Natural killer cell (primary cell): Measurements from ENCODE around the gene CCDC60. TPM values are rescaled to one million over a fixed set of nuclear protein-coding genes. Genes with fewer than 3 reads are reported as not detected.

Experiments
- ATAC-seq, 3 donors: fragments of 150-1000 bp in 2 of 3; fragments of 200-7000 bp in 1 of 3; cut with Tn5 transposase; 1 replicate in 1 of 3; 2 replicates in 2 of 3; pipeline ENCODE4 v1.10.0; 2021; ENCODE audit warnings: mild to moderate bottlenecking in 2 of 3, moderate library complexity in 2 of 3
- DNase-seq, 2 donors: peaks; one replicate each; pipeline versions ENCODE4 v3.0.0 to v3.0.0-alpha.2; 2013 to 2021; ENCODE audit warnings: mixed read lengths in 1 of 2
- H3K27ac ChIP-seq: one replicate; pipeline ENCODE4 v1.5.1; 2013; ENCODE audit warnings: mild to moderate bottlenecking, low read length
- H3K27me3 ChIP-seq: one replicate; pipeline ENCODE4 v1.6.1; 2013; ENCODE audit warnings: low read length; ENCODE audit not compliant: control insufficient read depth, insufficient read depth
- H3K36me3 ChIP-seq: one replicate; pipeline ENCODE4 v1.6.1; 2013; ENCODE audit warnings: low read length; ENCODE audit not compliant: control insufficient read depth, insufficient read depth
- H3K4me1 ChIP-seq: one replicate; pipeline ENCODE4 v1.6.1; 2013; ENCODE audit warnings: low read length; ENCODE audit not compliant: control insufficient read depth, insufficient read depth
- H3K4me3 ChIP-seq: one replicate; pipeline ENCODE4 v1.5.1; 2013; ENCODE audit warnings: low read length
- H3K9me3 ChIP-seq: one replicate; pipeline ENCODE4 v1.6.1; 2013; ENCODE audit warnings: low read length; ENCODE audit not compliant: control insufficient read depth, insufficient read depth
- H3K27ac Mint-ChIP-seq, 2 donors: one replicate each; pipeline ENCODE4 v1.8.0; 2022; ENCODE audit warnings: mild to moderate bottlenecking in 2 of 2, mixed read lengths in 2 of 2, moderate library complexity in 1 of 2
- H3K27me3 Mint-ChIP-seq, 2 donors: one replicate each; pipeline ENCODE4 v1.8.0; 2022; ENCODE audit warnings: low read depth in 2 of 2, mixed read lengths in 2 of 2
- H3K36me3 Mint-ChIP-seq: one replicate; pipeline ENCODE4 v1.8.0; 2022; ENCODE audit warnings: mixed read lengths
- H3K4me1 Mint-ChIP-seq, 2 donors: one replicate each; pipeline ENCODE4 v1.8.0; 2022; ENCODE audit warnings: mixed read lengths in 2 of 2
- H3K4me3 Mint-ChIP-seq: one replicate; pipeline ENCODE4 v1.8.0; 2022; ENCODE audit warnings: mild to moderate bottlenecking, moderate library complexity, mixed read lengths
- H3K9me3 Mint-ChIP-seq, 2 donors: one replicate each; pipeline ENCODE4 v1.8.0; 2022; ENCODE audit warnings: mixed read lengths in 2 of 2
- WGBS: methylation state at CpG from one replicate; pipeline ENCODE4 v1.1.7; 2013; ENCODE audit warnings: missing lambda C conversion rate; ENCODE audit not compliant: insufficient coverage; 5-methylcytosine and 5-hydroxymethylcytosine counted together
- intact Hi-C: fragments of 100-400 bp; cut with micrococcal nuclease; formaldehyde crosslinking; loops from one replicate; pipeline ENCODE4 v1.14.2; 2022
- total RNA-seq, 4 donors: library from RNA; stranded (reverse); fragments of 120-200 nt in 1 of 4; gene quantifications; one replicate each; pipeline versions ENCODE4 v1.2.3 to v1.2.4, GENCODE V29; 2013 to 2022
- TF ChIP-seq, protein P1 (sequence below): fragments of 200-600 bp; IDR thresholded peaks from one replicate; pipeline ENCODE4 v1.8.0; 2022; ENCODE audit warnings: antibody characterized with exemption

Gene CCDC60
- total RNA-seq, 3 donors from 2014 or later (not counting 1 experiment from before 2014, with no cell fraction given), result not detected

DNA sequence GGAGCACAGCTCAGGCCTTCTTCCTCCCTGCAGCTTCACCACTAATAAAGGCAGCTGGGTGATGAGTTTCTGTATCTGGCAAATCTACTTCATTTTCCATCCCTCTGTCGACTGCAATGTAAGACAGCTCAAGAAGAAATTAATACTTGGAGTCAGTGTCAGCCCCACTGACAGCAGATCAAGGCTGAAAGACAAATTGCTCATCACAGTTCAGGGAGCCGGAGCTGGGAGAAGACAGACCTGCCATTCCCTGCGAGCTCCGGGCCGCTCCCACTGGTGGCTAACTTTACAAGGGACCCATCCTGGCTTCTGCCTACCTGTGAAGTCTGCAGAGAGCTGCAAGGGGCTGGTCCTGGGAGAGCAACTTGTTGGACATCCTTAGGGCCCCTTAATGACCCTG is 49.8 kb downstream of the CCDC60 start:
- H3K9me3 ChIP-seq, result no peaks in the 10 kb centered on the region
- H3K36me3 Mint-ChIP-seq, result no peaks in the 10 kb centered on the region
- TF ChIP-seq, protein P1, sequence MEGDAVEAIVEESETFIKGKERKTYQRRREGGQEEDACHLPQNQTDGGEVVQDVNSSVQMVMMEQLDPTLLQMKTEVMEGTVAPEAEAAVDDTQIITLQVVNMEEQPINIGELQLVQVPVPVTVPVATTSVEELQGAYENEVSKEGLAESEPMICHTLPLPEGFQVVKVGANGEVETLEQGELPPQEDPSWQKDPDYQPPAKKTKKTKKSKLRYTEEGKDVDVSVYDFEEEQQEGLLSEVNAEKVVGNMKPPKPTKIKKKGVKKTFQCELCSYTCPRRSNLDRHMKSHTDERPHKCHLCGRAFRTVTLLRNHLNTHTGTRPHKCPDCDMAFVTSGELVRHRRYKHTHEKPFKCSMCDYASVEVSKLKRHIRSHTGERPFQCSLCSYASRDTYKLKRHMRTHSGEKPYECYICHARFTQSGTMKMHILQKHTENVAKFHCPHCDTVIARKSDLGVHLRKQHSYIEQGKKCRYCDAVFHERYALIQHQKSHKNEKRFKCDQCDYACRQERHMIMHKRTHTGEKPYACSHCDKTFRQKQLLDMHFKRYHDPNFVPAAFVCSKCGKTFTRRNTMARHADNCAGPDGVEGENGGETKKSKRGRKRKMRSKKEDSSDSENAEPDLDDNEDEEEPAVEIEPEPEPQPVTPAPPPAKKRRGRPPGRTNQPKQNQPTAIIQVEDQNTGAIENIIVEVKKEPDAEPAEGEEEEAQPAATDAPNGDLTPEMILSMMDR, result no peak
- no peak for ATAC-seq
- no peaks in the 10 kb centered on the region for H3K27me3 ChIP-seq
- H3K27me3 Mint-ChIP-seq, result peaks cover 0 to 12% of the 10 kb centered on the region in 2 donors
- no peaks in the 10 kb centered on the region for H3K4me1 ChIP-seq
- no peak overlapping the region for H3K4me3 Mint-ChIP-seq
- peaks cover 2 to 5% of the 10 kb centered on the region in 2 donors for H3K9me3 Mint-ChIP-seq
- intact Hi-C loops, result no loop called here
- no peak overlapping the region for H3K27ac Mint-ChIP-seq
- H3K4me3 ChIP-seq, result no peak overlapping the region
- H3K4me1 Mint-ChIP-seq, result no peaks in the 10 kb centered on the region
- H3K27ac ChIP-seq, result no peak overlapping the region
- 91% methylated on average over 5 of the region's 5 CpGs for WGBS
- H3K36me3 ChIP-seq, result no peaks in the 10 kb centered on the region
- no peak for DNase-seq

DNA sequence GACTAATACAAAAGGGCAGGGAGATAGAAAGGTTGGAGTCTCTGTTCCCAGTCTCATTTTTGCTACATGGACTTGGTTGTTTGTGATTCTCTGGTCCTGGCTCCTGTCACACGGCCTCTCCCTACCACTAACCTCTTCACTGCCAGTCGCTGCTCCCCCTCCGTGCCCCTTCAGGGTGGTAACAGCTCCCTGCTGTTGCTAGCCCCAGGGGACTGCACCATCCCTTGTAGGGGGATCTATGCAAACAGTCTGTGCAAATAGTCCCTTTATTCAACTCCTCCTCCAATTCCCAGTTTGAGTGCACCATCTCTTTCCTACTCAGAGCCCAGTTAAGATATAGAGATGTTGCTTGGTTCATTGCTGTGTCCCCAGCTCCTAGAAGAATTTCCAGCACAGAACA is 51.1 kb downstream of the CCDC60 start:
- Mint-ChIP-seq H3K36me3 (no peaks in the 10 kb centered on the region), H3K4me3 (no peak overlapping the region), H3K27ac (no peak overlapping the region), H3K4me1 (no peaks in the 10 kb centered on the region), H3K9me3 (peaks cover 2 to 5% of the 10 kb centered on the region in 2 donors), H3K27me3 (peaks cover 0 to 5% of the 10 kb centered on the region in 2 donors)
- WGBS, result 54% methylated on average over 3 of the region's 3 CpGs
- H3K36me3 ChIP-seq, result no peaks in the 10 kb centered on the region
- H3K4me1 ChIP-seq, result no peaks in the 10 kb centered on the region
- no peak overlapping the region for H3K27ac ChIP-seq
- no peak overlapping the region for H3K4me3 ChIP-seq
- intact Hi-C loops, result no loop called here
- no peak for ATAC-seq
- TF ChIP-seq, protein P1, result no peak
- no peak for DNase-seq
- H3K27me3 ChIP-seq, result no peaks in the 10 kb centered on the region
- H3K9me3 ChIP-seq, result no peaks in the 10 kb centered on the region

DNA sequence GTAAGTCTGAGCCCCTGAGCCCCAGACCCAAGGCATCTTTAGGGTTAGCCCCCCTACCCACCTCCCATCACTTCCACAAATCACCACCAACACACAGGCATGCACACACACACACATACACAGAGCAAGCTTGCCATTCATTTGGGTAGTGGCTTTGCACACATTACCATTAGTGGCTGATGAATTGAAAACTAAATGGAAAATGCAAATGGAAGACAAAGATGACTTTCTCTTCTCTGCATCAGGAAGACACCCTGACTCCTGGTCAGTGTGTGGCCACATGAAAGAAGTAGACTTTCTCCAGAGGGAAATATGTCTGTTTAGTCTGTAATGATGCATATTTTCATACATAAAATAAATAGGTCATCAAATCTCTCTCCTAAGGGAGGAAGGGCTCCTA is 55.2 kb downstream of the CCDC60 start:
- H3K27ac Mint-ChIP-seq, result no peak overlapping the region
- peaks cover 0 to 2% of the 10 kb centered on the region in 2 donors for H3K27me3 Mint-ChIP-seq
- ATAC-seq (peak in 1 of 3 donors; percentile 18), DNase-seq (no peak)
- H3K4me3 ChIP-seq, result no peak overlapping the region
- H3K9me3 ChIP-seq, result no peaks in the 10 kb centered on the region
- intact Hi-C loops, result no loop called here
- H3K4me3 Mint-ChIP-seq, result no peak overlapping the region
- no peaks in the 10 kb centered on the region for H3K36me3 Mint-ChIP-seq
- no peaks in the 10 kb centered on the region for H3K9me3 Mint-ChIP-seq
- H3K36me3 ChIP-seq, result no peaks in the 10 kb centered on the region
- H3K4me1 ChIP-seq, result no peaks in the 10 kb centered on the region
- no peak overlapping the region for H3K27ac ChIP-seq
- no peaks in the 10 kb centered on the region for H3K4me1 Mint-ChIP-seq
- TF ChIP-seq, protein P1, result no peak
- no peaks in the 10 kb centered on the region for H3K27me3 ChIP-seq

DNA sequence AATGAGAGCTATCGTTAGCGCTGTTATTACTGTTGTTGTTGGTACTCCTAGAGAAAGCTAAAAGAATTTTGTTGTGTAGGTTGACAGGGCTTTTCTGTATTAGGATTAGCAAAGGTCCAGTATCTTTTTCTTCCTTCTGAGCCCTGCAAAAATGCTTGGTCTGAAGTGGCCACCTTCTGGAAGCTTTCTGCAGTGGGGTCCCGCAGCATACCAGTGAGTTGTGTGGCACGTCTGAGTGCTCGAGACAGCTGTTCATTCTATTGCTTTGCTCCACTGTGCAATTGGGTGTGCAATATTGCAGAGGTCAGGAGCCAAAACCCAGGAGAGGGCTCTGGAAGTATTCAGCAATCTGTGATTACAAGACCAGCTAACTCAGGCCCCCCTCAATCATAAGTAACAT is 57.1 kb downstream of the CCDC60 start:
- Mint-ChIP-seq H3K4me1 (no peaks in the 10 kb centered on the region), H3K27ac (no peak overlapping the region), H3K4me3 (no peak overlapping the region), H3K9me3 (no peaks in the 10 kb centered on the region), H3K27me3 (peaks cover 0 to 7% of the 10 kb centered on the region in 2 donors), H3K36me3 (no peaks in the 10 kb centered on the region)
- no peaks in the 10 kb centered on the region for H3K36me3 ChIP-seq
- no peak overlapping the region for H3K4me3 ChIP-seq
- no peaks in the 10 kb centered on the region for H3K4me1 ChIP-seq
- DNase-seq (no peak), ATAC-seq (no peak)
- intact Hi-C loops, result no loop called here
- TF ChIP-seq, protein P1, result no peak
- 83% methylated on average over 5 of the region's 5 CpGs for WGBS
- no peaks in the 10 kb centered on the region for H3K27me3 ChIP-seq
- no peak overlapping the region for H3K27ac ChIP-seq
- H3K9me3 ChIP-seq, result no peaks in the 10 kb centered on the region
